Lower lobe of right lung (tissue), 2 donors: ENCODE data around the gene ABTB2. TPM values are rescaled to one million over a fixed set of nuclear protein-coding genes. Genes with fewer than 3 reads are reported as not detected.
A peak's percentile ranks its signal among the peaks of the same experiment; 100 is the strongest.
"Not testable (repeated sequence)": the region's sequence is repeated elsewhere in the genome, so short reads cannot be mapped to it uniquely, and the experiment has no call there.

Experiments
- ATAC-seq, 2 donors: fragments of 200-7000 bp; cut with Tn5 transposase; one replicate each; pipeline ENCODE4 v1.9.1; 2020 to 2022; ENCODE audit warnings: mild to moderate bottlenecking in 2 of 2, moderate library complexity in 2 of 2
- DNase-seq: peaks from one replicate; pipeline ENCODE4 v3.0.0-alpha.2; 2020
- H3K27ac ChIP-seq: fragments of 200-600 bp; one replicate; pipeline ENCODE4 v1.8.0; 2022
- H3K27me3 ChIP-seq: fragments of 200-600 bp; one replicate; pipeline ENCODE4 v1.8.0; 2022; ENCODE audit warnings: low read depth
- H3K36me3 ChIP-seq: fragments of 200-600 bp; one replicate; pipeline ENCODE4 v1.8.0; 2022; ENCODE audit warnings: mild to moderate bottlenecking
- H3K4me1 ChIP-seq: fragments of 200-600 bp; one replicate; pipeline ENCODE4 v1.8.0; 2022
- H3K4me3 ChIP-seq: fragments of 200-600 bp; one replicate; pipeline ENCODE4 v1.8.0; 2022; ENCODE audit warnings: mild to moderate bottlenecking
- H3K9me3 ChIP-seq: fragments of 200-600 bp; one replicate; pipeline ENCODE4 v1.8.0; 2022
- CTCF ChIP-seq: fragments of 200-600 bp; IDR thresholded peaks from one replicate; pipeline ENCODE4 v1.8.0; 2022; ENCODE audit warnings: antibody characterized with exemption, mild to moderate bottlenecking
- intact Hi-C: fragments of 100-400 bp; cut with DNase I; formaldehyde crosslinking; loops from one replicate; pipeline ENCODE4 v1.11.0; 2022
- total RNA-seq: library from RNA; stranded (reverse); fragmentation: NEBNext Ultra II Directional; extraction: Animal tissue kit (Norgen Biotek cat#: 25700); gene quantifications from one replicate; pipeline ENCODE4 v1.2.1, GENCODE V29; 2021
- donor health status: DM: no; HTN: yes; CAD: no; lungs with severe emphysema.

The ABTB2 gene
- total RNA-seq, 1 donor from 2014 or later, result 2.7 TPM

GRCh38 chr11:34182425-34182824, 175.4 kb downstream of the ABTB2 start:
- H3K27ac ChIP-seq, result no peak overlapping the region
- H3K4me1 ChIP-seq, result no peaks in the 10 kb centered on the region
- no peaks in the 10 kb centered on the region for H3K36me3 ChIP-seq
- ATAC-seq, result no peak
- H3K9me3 ChIP-seq, result no peaks in the 10 kb centered on the region
- no peak overlapping the region for H3K4me3 ChIP-seq
- intact Hi-C loops, result no loop called here
- no peak for DNase-seq
- TF ChIP-seq CTCF, result no peak
- no peaks in the 10 kb centered on the region for H3K27me3 ChIP-seq

- Histone ChIP-seq H3K36me3 (no peaks in the 10 kb centered on the region), H3K27me3 (no peaks in the 10 kb centered on the region), H3K4me3 (no peak overlapping the region), H3K4me1 (no peaks in the 10 kb centered on the region), H3K27ac (no peak overlapping the region), H3K9me3 (no peaks in the 10 kb centered on the region)
- DNase-seq, result peak; percentile 4
- TF ChIP-seq CTCF, result no peak
- no peak for ATAC-seq
- intact Hi-C loops, result no loop called here
Measured at GRCh38 chr11:34181856-34182405, 175.9 kb downstream of the ABTB2 start.

GRCh38 chr11:34181251-34181650, 176.6 kb downstream of the ABTB2 start:
- Histone ChIP-seq H3K9me3 (no peaks in the 10 kb centered on the region), H3K36me3 (no peaks in the 10 kb centered on the region), H3K27ac (no peak overlapping the region), H3K27me3 (no peaks in the 10 kb centered on the region), H3K4me1 (no peaks in the 10 kb centered on the region), H3K4me3 (no peak overlapping the region)
- no peak for TF ChIP-seq CTCF
- ATAC-seq (no peak), DNase-seq (peak; percentile 10)
- intact Hi-C loops, result no loop called here

GRCh38 chr11:34180814-34181165, 177.0 kb downstream of the ABTB2 start:
- H3K4me1 ChIP-seq, H3K4me3 ChIP-seq, H3K36me3 ChIP-seq, DNase-seq, H3K27me3 ChIP-seq, H3K27ac ChIP-seq, intact Hi-C loops, H3K9me3 ChIP-seq, ATAC-seq: not testable (repeated sequence)

- Histone ChIP-seq H3K27ac (no peak overlapping the region), H3K4me1 (no peaks in the 10 kb centered on the region), H3K36me3 (no peaks in the 10 kb centered on the region), H3K4me3 (no peak overlapping the region), H3K9me3 (no peaks in the 10 kb centered on the region), H3K27me3 (no peaks in the 10 kb centered on the region)
- DNase-seq (no peak), ATAC-seq (no peak)
- intact Hi-C loops, result no loop called here
- TF ChIP-seq CTCF, result no peak
Measured at GRCh38 chr11:34180040-34180813, 177.6 kb downstream of the ABTB2 start.

- intact Hi-C loops, result no loop called here
- H3K27ac ChIP-seq, result no peak overlapping the region
Measured at GRCh38 chr11:34179026-34179675, 178.7 kb downstream of the ABTB2 start.

More at GRCh38 chr11:34179026-34179675, 178.7 kb downstream of the ABTB2 start:
- Histone ChIP-seq H3K4me3 (no peak overlapping the region), H3K4me1 (peaks cover 8% of the 10 kb centered on the region), H3K27me3 (no peaks in the 10 kb centered on the region), H3K9me3 (no peaks in the 10 kb centered on the region), H3K36me3 (no peaks in the 10 kb centered on the region)
- no peak for ATAC-seq
- no peak for DNase-seq
- no peak for TF ChIP-seq CTCF
